Measurements from ENCODE around the gene LMX1B. TPM values are rescaled to one million over a fixed set of nuclear protein-coding genes. Genes with fewer than 3 reads are reported as not detected.

Gene LMX1B
- total RNA-seq, result 1 to 10 TPM in 1 of 9 donors, under 1 TPM in 8; 0.19 to 1.1 (median 0.47) TPM
- under 1 TPM; 0.15 to 0.32 TPM for polyA plus RNA-seq
- long read RNA-seq, donor 1, partial matches to known transcripts, result 0 of 1 reads
- long read RNA-seq, donor 1, other reads (novel, unspliced or antisense), result 1 of 1 reads
- long read RNA-seq, donor 2, result 0 reads
- long read RNA-seq, donor 3, result 0 reads

DNA sequence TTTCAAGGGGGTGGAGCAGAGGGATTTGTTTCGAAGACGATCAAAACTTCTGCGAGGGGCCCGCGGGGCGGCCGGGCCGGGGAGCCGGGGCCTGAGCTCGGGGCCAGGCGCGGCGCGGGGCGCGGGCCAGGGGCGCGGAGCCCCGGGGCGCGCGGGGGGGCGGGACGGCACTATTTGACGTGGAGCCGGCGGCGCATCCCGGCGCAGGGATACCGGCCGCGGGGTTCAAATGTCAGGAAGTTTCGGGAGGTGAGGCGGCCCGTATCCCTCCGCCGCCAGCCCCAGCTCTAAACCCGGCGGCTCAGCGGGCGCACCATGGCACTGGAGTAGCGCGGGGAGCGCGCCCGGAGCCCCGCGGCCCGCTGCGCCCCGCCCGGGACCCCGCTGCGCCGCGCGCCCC is at the start of gene LMX1B:
LMX1B (plus strand) TSS at position 278 of the 400 bp plus-strand sequence. CDS start 522 bp downstream, outside the sequence.
- DNase-seq (peak in 4 of 5 donors; percentile 61 to 77 (median 66)), ATAC-seq (no peak)
- peak within 1 kb of the TSS; percentile 23 to 60 (median 47) for H3K4me3 ChIP-seq
- peaks cover 39 to 94% (median 77%) of the 10 kb centered on the region in 9 donors for H3K27me3 ChIP-seq
- peak within 1 kb of the TSS in 5 of 12 donors; percentile 10 to 48 (median 22) for H3K27ac ChIP-seq
- no peaks in the 10 kb centered on the region for H3K9me3 ChIP-seq
- TF ChIP-seq CTCF (IDR thresholded peaks at IDR 0.05) (no peak), POLR2A (IDR thresholded peaks at IDR 0.05) (no peak)
- H3K36me3 ChIP-seq, result no peaks in the 10 kb centered on the region
- intact Hi-C loops (cut with DNase I), result loop anchor here in 9 of 10 donors (5.0 to 10.0 kb wide), 5 partner anchors 74 to 171 kb away; no protein-coding TSS in a partner anchor
- WGBS, 4 donors, result 1 to 2% (median 2%) methylated on average over 27 to 58 of the region's 58 CpGs
- peaks cover 0 to 57% (median 21%) of the 10 kb centered on the region in 12 donors for H3K4me1 ChIP-seq

- intact Hi-C loops (cut with DNase I), result no loop called here
Measured at GRCh38 chr9:126564128-126564527, 49.6 kb upstream of the LMX1B start.

GRCh38 chr9:126564716-126565115 is 49.0 kb upstream of the LMX1B start:
- Histone ChIP-seq H3K27ac (no peak overlapping the region), H3K27me3 (peaks cover 0 to 33% (median 5%) of the 10 kb centered on the region in 9 donors), H3K4me1 (no peaks in the 10 kb centered on the region), H3K9me3 (no peaks in the 10 kb centered on the region), H3K4me3 (no peak overlapping the region), H3K36me3 (no peaks in the 10 kb centered on the region)
- DNase-seq (peak in 1 of 5 donors; percentile 31), ATAC-seq (no peak)
- TF ChIP-seq CTCF (IDR thresholded peaks at IDR 0.05) (no peak), POLR2A (IDR thresholded peaks at IDR 0.05) (no peak)
- intact Hi-C loops (cut with DNase I), result no loop called here
- WGBS, 4 donors, result 52 to 76% (median 53%) methylated on average over 4 to 5 of the region's 5 CpGs

More at GRCh38 chr9:126564128-126564527, 49.6 kb upstream of the LMX1B start:
- Histone ChIP-seq H3K4me3 (no peak overlapping the region), H3K4me1 (no peaks in the 10 kb centered on the region), H3K27ac (no peak overlapping the region), H3K36me3 (no peaks in the 10 kb centered on the region), H3K9me3 (no peaks in the 10 kb centered on the region), H3K27me3 (peaks cover 0 to 38% (median 5%) of the 10 kb centered on the region in 9 donors)
- WGBS, 4 donors, result 29 to 53% (median 40%) methylated on average over 9 to 10 of the region's 10 CpGs
- peak in 1 of 5 donors; percentile 31 for DNase-seq
- ATAC-seq, result peak in 1 of 4 donors; percentile 24
- no peak for TF ChIP-seq POLR2A (IDR thresholded peaks at IDR 0.05)
- TF ChIP-seq CTCF (IDR thresholded peaks at IDR 0.05), result no peak

DNA sequence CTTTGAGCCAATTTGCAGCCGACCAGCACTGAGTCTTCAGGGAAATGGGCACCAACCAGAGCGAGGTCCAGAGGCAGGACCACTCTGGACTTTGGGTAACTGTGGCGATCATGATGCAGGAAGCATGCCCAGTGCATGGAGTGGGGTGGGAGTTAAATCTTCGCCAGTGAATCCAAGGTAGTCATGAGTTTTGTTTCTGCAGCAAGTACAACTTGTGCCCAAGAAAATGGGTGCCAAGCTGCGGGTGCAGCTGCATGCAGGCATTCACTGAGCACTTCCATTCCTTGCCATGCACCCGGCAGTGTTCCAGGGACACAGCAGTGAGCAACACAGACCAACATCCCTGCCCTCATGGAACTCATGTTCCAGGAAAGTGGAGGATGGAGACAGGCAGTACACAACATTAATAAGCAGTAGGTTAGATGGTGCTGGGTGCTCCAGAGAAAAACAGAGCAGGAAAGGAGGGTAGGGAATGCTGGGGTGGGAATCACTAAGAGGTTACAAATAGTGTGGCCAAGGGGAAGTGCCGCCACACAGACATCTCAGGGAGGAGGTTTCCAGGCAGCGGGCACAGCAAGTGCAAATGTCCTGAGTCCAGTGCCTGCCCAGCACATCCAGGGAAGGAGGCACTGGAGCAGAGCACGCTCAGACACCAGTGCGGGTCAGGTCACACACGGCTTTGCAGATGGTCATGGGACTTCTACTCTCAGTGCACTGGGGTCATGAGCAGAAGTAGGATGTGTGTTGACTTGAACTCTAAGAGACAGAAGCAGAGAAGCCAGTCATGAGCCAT is 48.2 kb upstream of the LMX1B start:
- Histone ChIP-seq H3K36me3 (no peaks in the 10 kb centered on the region), H3K27ac (no peak overlapping the region), H3K9me3 (no peaks in the 10 kb centered on the region), H3K4me1 (no peaks in the 10 kb centered on the region), H3K4me3 (no peak overlapping the region), H3K27me3 (peaks cover 0 to 31% (median 5%) of the 10 kb centered on the region in 9 donors)
- DNase-seq (no peak), ATAC-seq (no peak)
- TF ChIP-seq CTCF (IDR thresholded peaks at IDR 0.05) (no peak), POLR2A (IDR thresholded peaks at IDR 0.05) (no peak)
- intact Hi-C loops (cut with DNase I), result no loop called here
- 85 to 91% (median 89%) methylated on average over 11 of the region's 11 CpGs for WGBS, 4 donors
